ENCODE measurements around the gene OST4. TPM values are rescaled to one million over a fixed set of nuclear protein-coding genes. Genes with fewer than 3 reads are reported as not detected.
"Not testable (repeated sequence)": the region's sequence is repeated elsewhere in the genome, so short reads cannot be mapped to it uniquely, and the experiment has no call there.

The OST4 gene
- total RNA-seq, 4 donors from 2014 or later, result 200 to 352 (median 243) TPM

- DNase-seq (ENCODE audit: extremely low spot score), result no peak
- intact Hi-C loops (cut with DNase I), result no loop called here
- peaks cover 2 to 10% (median 4%) of the 10 kb centered on the region in 4 donors for H3K36me3 ChIP-seq
- TF ChIP-seq POLR2A (IDR thresholded peaks at IDR 0.05; ENCODE audit: low read depth), result no peak
- TF ChIP-seq EP300 (IDR thresholded peaks at IDR 0.05), result no peak
- TF ChIP-seq CTCF (IDR thresholded peaks at IDR 0.05), result no peak
- TF ChIP-seq POLR2AphosphoS5 (IDR thresholded peaks at IDR 0.05), result no peak
- no peak overlapping the region for H3K4me3 ChIP-seq
- H3K4me1 ChIP-seq, result peaks cover 62 to 97% (median 96%) of the 10 kb centered on the region in 4 donors
- H3K9me3 ChIP-seq, result no peaks in the 10 kb centered on the region
- no peaks in the 10 kb centered on the region for H3K27me3 ChIP-seq
- peak overlapping the region; percentile 98 to 99 (median 98) for H3K27ac ChIP-seq (replicated peaks in 1 of 4)
- 65% methylated on average over 7 of the region's 7 CpGs for WGBS
These were observed 5.8 kb upstream of the OST4 start for GRCh38 chr2:27077231-27077630.

- Histone ChIP-seq H3K27me3 (no peaks in the 10 kb centered on the region), H3K9me3 (no peaks in the 10 kb centered on the region), H3K4me1 (peaks cover 56 to 92% (median 91%) of the 10 kb centered on the region in 4 donors), H3K4me3 (no peak overlapping the region), H3K36me3 (peaks cover 0 to under 1% (median 0%) of the 10 kb centered on the region in 4 donors), H3K27ac (replicated peaks in 1 of 4) (peak overlapping the region; percentile 98 to 99 (median 98))
- intact Hi-C loops (cut with DNase I), result no loop called here
- no peak for DNase-seq (ENCODE audit: extremely low spot score)
- WGBS, result 75% methylated on average over 4 of the region's 4 CpGs
- TF ChIP-seq EP300 (IDR thresholded peaks at IDR 0.05), result no peak
- no peak for TF ChIP-seq POLR2A (IDR thresholded peaks at IDR 0.05; ENCODE audit: low read depth)
- no peak for TF ChIP-seq CTCF (IDR thresholded peaks at IDR 0.05)
- no peak for TF ChIP-seq POLR2AphosphoS5 (IDR thresholded peaks at IDR 0.05)
These were observed 4.9 kb upstream of the OST4 start for GRCh38 chr2:27076323-27076722.

- H3K9me3 ChIP-seq; H3K27me3 ChIP-seq; DNase-seq (ENCODE audit: extremely low spot score); intact Hi-C loops (cut with DNase I); H3K36me3 ChIP-seq; H3K4me3 ChIP-seq: not testable (repeated sequence)
- Histone ChIP-seq H3K27ac (replicated peaks in 1 of 4) (peak overlapping the region; percentile 98 to 99 (median 98)), H3K4me1 (peaks cover 53 to 89% (median 88%) of the 10 kb centered on the region in 4 donors)
- WGBS, result 77% methylated on average over 6 of the region's 6 CpGs
These were observed 4.1 kb upstream of the OST4 start for GRCh38 chr2:27075566-27075871.

- TF ChIP-seq EP300 (IDR thresholded peaks at IDR 0.05) (no peak), POLR2AphosphoS5 (IDR thresholded peaks at IDR 0.05) (no peak), CTCF (IDR thresholded peaks at IDR 0.05) (no peak), POLR2A (IDR thresholded peaks at IDR 0.05; ENCODE audit: low read depth) (no peak)
- no peak for DNase-seq (ENCODE audit: extremely low spot score)
- H3K27ac ChIP-seq (replicated peaks in 1 of 4), result peak overlapping the region; percentile 98 to 99 (median 98)
- 42% methylated on average over 4 of the region's 4 CpGs for WGBS
- H3K4me1 ChIP-seq, result peaks cover 57 to 89% (median 88%) of the 10 kb centered on the region in 4 donors
- H3K27me3 ChIP-seq, result no peaks in the 10 kb centered on the region
- H3K9me3 ChIP-seq, result no peaks in the 10 kb centered on the region
- H3K4me3 ChIP-seq, result no peak overlapping the region
- peaks cover 0 to 6% (median under 1%) of the 10 kb centered on the region in 4 donors for H3K36me3 ChIP-seq
- intact Hi-C loops (cut with DNase I), result no loop called here
These were observed 3.5 kb upstream of the OST4 start for GRCh38 chr2:27074738-27075565.

- H3K4me3 ChIP-seq, result no peak overlapping the region
- peaks cover 0 to 18% (median 11%) of the 10 kb centered on the region in 4 donors for H3K36me3 ChIP-seq
- H3K4me1 ChIP-seq, result peaks cover 68 to 89% (median 88%) of the 10 kb centered on the region in 4 donors
- DNase-seq (ENCODE audit: extremely low spot score), result no peak
- peak overlapping the region; percentile 98 to 99 (median 98) for H3K27ac ChIP-seq (replicated peaks in 1 of 4)
- H3K9me3 ChIP-seq, result no peaks in the 10 kb centered on the region
- intact Hi-C loops (cut with DNase I), result no loop called here
- no peaks in the 10 kb centered on the region for H3K27me3 ChIP-seq
- TF ChIP-seq POLR2AphosphoS5 (IDR thresholded peaks at IDR 0.05) (no peak), POLR2A (IDR thresholded peaks at IDR 0.05; ENCODE audit: low read depth) (no peak), CTCF (IDR thresholded peaks at IDR 0.05) (no peak), EP300 (IDR thresholded peaks at IDR 0.05) (no peak)
- WGBS, result 11% methylated on average over 2 of the region's 2 CpGs
These were observed 2.3 kb upstream of the OST4 start for GRCh38 chr2:27073782-27074181.

Measured in esophagus muscularis mucosa (tissue), 4 donors.